ENCODE measurements around the gene SMIM36.

- TF ChIP-seq, protein P1, sequence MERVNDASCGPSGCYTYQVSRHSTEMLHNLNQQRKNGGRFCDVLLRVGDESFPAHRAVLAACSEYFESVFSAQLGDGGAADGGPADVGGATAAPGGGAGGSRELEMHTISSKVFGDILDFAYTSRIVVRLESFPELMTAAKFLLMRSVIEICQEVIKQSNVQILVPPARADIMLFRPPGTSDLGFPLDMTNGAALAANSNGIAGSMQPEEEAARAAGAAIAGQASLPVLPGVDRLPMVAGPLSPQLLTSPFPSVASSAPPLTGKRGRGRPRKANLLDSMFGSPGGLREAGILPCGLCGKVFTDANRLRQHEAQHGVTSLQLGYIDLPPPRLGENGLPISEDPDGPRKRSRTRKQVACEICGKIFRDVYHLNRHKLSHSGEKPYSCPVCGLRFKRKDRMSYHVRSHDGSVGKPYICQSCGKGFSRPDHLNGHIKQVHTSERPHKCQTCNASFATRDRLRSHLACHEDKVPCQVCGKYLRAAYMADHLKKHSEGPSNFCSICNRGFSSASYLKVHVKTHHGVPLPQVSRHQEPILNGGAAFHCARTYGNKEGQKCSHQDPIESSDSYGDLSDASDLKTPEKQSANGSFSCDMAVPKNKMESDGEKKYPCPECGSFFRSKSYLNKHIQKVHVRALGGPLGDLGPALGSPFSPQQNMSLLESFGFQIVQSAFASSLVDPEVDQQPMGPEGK (CRISPR knock-in tag; IDR thresholded peaks at IDR 0.05; ENCODE audit: borderline replicate concordance) = no peak
- TF ChIP-seq POU6F1 (CRISPR knock-in tag; IDR thresholded peaks at IDR 0.05; ENCODE audit: borderline replicate concordance, low read depth) = no peak
- TF ChIP-seq PPARA (CRISPR knock-in tag; IDR thresholded peaks at IDR 0.05; ENCODE audit: borderline replicate concordance) = no peak
- TF ChIP-seq CREB5 (CRISPR knock-in tag; IDR thresholded peaks at IDR 0.05; ENCODE audit: low read depth) = no peak
- TF ChIP-seq ISL1 (CRISPR knock-in tag; IDR thresholded peaks at IDR 0.05) = no peak
- TF ChIP-seq ZNF8 (CRISPR knock-in tag; IDR thresholded peaks at IDR 0.05) = no peak
- TF ChIP-seq ZFP3 (CRISPR knock-in tag; IDR thresholded peaks at IDR 0.05) = no peak
- no peak for TF ChIP-seq ARNTL (CRISPR knock-in tag; IDR thresholded peaks at IDR 0.05; ENCODE audit: borderline replicate concordance, low read depth)
- TF ChIP-seq SNAI2 (CRISPR knock-in tag; IDR thresholded peaks at IDR 0.05) = no peak
- TF ChIP-seq BACH2 (CRISPR knock-in tag; IDR thresholded peaks at IDR 0.05; ENCODE audit: borderline replicate concordance) = no peak
- no peak for TF ChIP-seq ZNF565 (CRISPR knock-in tag; conservative IDR thresholded peaks at IDR 0.05; ENCODE audit: low read depth)
- TF ChIP-seq, protein P2, sequence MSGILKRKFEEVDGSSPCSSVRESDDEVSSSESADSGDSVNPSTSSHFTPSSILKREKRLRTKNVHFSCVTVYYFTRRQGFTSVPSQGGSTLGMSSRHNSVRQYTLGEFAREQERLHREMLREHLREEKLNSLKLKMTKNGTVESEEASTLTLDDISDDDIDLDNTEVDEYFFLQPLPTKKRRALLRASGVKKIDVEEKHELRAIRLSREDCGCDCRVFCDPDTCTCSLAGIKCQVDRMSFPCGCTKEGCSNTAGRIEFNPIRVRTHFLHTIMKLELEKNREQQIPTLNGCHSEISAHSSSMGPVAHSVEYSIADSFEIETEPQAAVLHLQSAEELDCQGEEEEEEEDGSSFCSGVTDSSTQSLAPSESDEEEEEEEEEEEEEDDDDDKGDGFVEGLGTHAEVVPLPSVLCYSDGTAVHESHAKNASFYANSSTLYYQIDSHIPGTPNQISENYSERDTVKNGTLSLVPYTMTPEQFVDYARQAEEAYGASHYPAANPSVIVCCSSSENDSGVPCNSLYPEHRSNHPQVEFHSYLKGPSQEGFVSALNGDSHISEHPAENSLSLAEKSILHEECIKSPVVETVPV (CRISPR knock-in tag; IDR thresholded peaks at IDR 0.05) = no peak
Measured at GRCh38 chr17:55536205-55536604, 25.0 kb upstream of the SMIM36 start.
